Ovary (tissue), 9 donors: ENCODE measurements around the gene FBRS. TPM values are rescaled to one million over a fixed set of nuclear protein-coding genes. Genes with fewer than 3 reads are reported as not detected.

Source experiments
- DNase-seq, 5 donors: peaks; one replicate each; pipeline ENCODE4 v3.0.0-alpha.2; 2019 to 2020
- H3K27ac ChIP-seq, 2 donors: fragments of 200-600 bp; one replicate each; pipeline versions ENCODE4 v1.5.1 to v1.8.0; 2019 to 2022
- H3K27me3 ChIP-seq: fragments of 200-600 bp; one replicate; pipeline ENCODE4 v1.8.0; 2022
- H3K36me3 ChIP-seq: fragments of 200-600 bp; sonication (generic); one replicate; pipeline ENCODE4 v1.5.1; 2019
- H3K4me1 ChIP-seq: one replicate; pipeline ENCODE4 v1.8.1; 2013; ENCODE audit warnings: mild to moderate bottlenecking, moderate library complexity; ENCODE audit not compliant: insufficient read depth
- H3K4me3 ChIP-seq: fragments of 200-600 bp; sonication (generic); one replicate; pipeline ENCODE4 v1.5.1; 2017
- H3K9me3 ChIP-seq, 2 donors: fragments of 200-600 bp in 1 of 2; sonication (generic) in 1 of 2; one replicate each; pipeline versions ENCODE4 v1.5.1 to v1.8.1; 2013 to 2019; ENCODE audit warnings: mild to moderate bottlenecking in 1 of 2, moderate library complexity in 1 of 2
- EP300 ChIP-seq: sonication (generic); formaldehyde crosslinking; IDR thresholded peaks from one replicate; pipeline ENCODE4 v1.6.1; 2017; ENCODE audit warnings: antibody characterized with exemption
- POLR2A ChIP-seq: fragments of 450-650 bp; IDR thresholded peaks from one replicate; pipeline ENCODE4 v1.6.1; 2017; ENCODE audit warnings: antibody characterized with exemption, mild to moderate bottlenecking, moderate library complexity
- WGBS, 3 donors: extraction: QIAGEN DNeasy Blood & Tissue Kit in 1 of 3; methylation state at CpG; one replicate each; pipeline versions ENCODE4 v1.1.5 to v1.1.7; 2013 to 2017; 5-methylcytosine and 5-hydroxymethylcytosine counted together
- intact Hi-C, 4 donors: fragments of 100-400 bp; cut with DNase I; formaldehyde crosslinking; loops; one replicate each; pipeline versions ENCODE4 v1.11.0 to v1.15.1; 2022 to 2023
- polyA plus RNA-seq, 2 donors: library from polyadenylated mRNA; stranded (reverse); fragments of 200-250 nt in 1 of 2; fragments of 350-450 nt in 1 of 2; fragmentation: Illumina TruSeq in 1 of 2; extraction: RNeasy Lipid Tissue Mini Kit (QIAGEN cat#74804) in 1 of 2; gene quantifications; one replicate each; pipeline ENCODE4 v1.2.3, GENCODE V29; 2013 to 2014
- total RNA-seq, 7 donors: library from RNA; depleted of rRNA in 2 of 7; stranded (reverse); fragments of >200 nt in 2 of 7; fragmentation: NEBNext Ultra II Directional in 3 of 7; extraction: Animal tissue kit (Norgen Biotek cat#: 25700) in 3 of 7; gene quantifications; one replicate each; pipeline versions ENCODE4 v1.1.0 to v1.2.4, GENCODE V29; 2016 to 2023
- TF ChIP-seq, protein P1 (sequence below), 3 donors: fragments of 450-650 bp in 2 of 3; fragments of 200-600 bp in 1 of 3; IDR thresholded peaks; one replicate each; pipeline versions ENCODE4 v1.5.1 to v1.8.0; 2016 to 2022; ENCODE audit warnings: antibody characterized with exemption in 3 of 3, mild to moderate bottlenecking in 1 of 3
- donor health status: DM: no; HTN: no; CAD: no; lungs with moderate emphysema.
- donor health status: DM: no; HTN: no; CAD: no.
- donor health status: Bipolar disorder and iron deficiency.
- donor health status: DM: yes; HTN: yes; CAD: no.
- donor health status: DM: no; HTN: no; CAD: no.
- donor health status: DM: yes; HTN: yes; CAD: no.

Gene FBRS
- total and polyA plus RNA-seq, 9 donors, result 15.6 to 75.6 (median 56.2) TPM

DNA sequence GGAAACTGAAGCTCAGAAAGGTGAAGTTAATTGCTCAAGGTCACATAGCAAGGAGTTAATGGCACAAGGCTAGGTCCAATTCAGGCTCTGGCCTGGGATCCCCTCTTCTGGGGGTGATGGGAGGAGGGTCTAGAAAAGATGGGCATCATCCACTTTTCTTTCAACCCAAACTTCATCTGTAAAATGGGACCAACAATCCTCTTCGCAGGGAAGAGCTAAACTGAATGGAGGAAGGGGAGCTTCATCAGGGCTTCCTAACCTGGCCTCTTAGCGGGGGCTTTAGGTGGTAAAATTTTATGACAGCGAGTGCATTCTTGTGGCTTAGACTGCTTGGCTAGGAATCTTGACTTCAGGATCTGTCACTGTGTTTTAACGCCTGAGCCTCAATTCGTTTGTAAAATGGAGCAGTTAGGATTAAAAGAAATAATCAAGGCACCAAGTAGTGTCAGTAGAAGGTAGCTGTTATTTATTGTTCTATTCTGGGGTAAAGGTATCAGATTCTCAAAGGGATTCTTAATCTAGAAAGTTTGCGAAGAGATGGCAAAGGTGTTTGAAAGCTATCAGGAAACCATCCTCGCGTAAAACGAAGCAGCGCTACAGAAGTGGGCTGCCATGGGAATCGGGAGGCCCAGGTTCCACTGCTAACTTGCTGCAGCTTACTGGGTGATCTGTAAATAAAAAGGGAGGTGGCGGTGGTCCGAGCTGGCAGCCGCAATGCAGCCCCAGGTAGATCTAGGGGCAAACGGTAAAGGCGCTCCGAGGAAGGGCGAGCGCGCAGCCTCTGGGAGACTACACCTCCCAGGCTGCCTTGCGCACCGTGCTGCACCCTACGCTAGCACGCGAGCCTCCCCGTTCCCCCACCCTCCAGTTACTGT lies 39.3 kb downstream of the FBRS start:
- no peak for DNase-seq
- WGBS, 3 donors, result 7 to 8% (median 8%) methylated on average over 26 of the region's 26 CpGs
- Histone ChIP-seq H3K36me3 (no peaks in the 10 kb centered on the region), H3K9me3 (no peaks in the 10 kb centered on the region), H3K4me3 (peak overlapping the region; percentile 73), H3K27me3 (no peaks in the 10 kb centered on the region), H3K27ac (peak overlapping the region; percentile 97 to 99), H3K4me1 (peaks cover 5% of the 10 kb centered on the region)
- TF ChIP-seq, protein P1, sequence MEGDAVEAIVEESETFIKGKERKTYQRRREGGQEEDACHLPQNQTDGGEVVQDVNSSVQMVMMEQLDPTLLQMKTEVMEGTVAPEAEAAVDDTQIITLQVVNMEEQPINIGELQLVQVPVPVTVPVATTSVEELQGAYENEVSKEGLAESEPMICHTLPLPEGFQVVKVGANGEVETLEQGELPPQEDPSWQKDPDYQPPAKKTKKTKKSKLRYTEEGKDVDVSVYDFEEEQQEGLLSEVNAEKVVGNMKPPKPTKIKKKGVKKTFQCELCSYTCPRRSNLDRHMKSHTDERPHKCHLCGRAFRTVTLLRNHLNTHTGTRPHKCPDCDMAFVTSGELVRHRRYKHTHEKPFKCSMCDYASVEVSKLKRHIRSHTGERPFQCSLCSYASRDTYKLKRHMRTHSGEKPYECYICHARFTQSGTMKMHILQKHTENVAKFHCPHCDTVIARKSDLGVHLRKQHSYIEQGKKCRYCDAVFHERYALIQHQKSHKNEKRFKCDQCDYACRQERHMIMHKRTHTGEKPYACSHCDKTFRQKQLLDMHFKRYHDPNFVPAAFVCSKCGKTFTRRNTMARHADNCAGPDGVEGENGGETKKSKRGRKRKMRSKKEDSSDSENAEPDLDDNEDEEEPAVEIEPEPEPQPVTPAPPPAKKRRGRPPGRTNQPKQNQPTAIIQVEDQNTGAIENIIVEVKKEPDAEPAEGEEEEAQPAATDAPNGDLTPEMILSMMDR (IDR thresholded peaks at IDR 0.05), result no peak
- TF ChIP-seq EP300, result no peak
- TF ChIP-seq POLR2A, result no peak
- intact Hi-C loops, result loop anchor here in 2 of 4 donors (5.0 kb wide), 2 partner anchors 35 to 40 kb away; partner anchors contain the start of gene FBRS (in 1 of the 2)

- peak overlapping the region; percentile 73 for H3K4me3 ChIP-seq
- peaks cover 5% of the 10 kb centered on the region for H3K4me1 ChIP-seq
- peak; percentile 44 for TF ChIP-seq EP300
- TF ChIP-seq, protein P1 (IDR thresholded peaks at IDR 0.05), result no peak
- TF ChIP-seq POLR2A, result peak; percentile 69
- no peaks in the 10 kb centered on the region for H3K9me3 ChIP-seq
- peak; percentile 99 for DNase-seq
- no peaks in the 10 kb centered on the region for H3K27me3 ChIP-seq
- H3K36me3 ChIP-seq, result no peaks in the 10 kb centered on the region
- intact Hi-C loops, result loop anchor here in 2 of 4 donors (5.0 kb wide), 2 partner anchors 36 to 41 kb away; partner anchors contain the start of gene FBRS (in 1 of the 2)
- peak overlapping the region; percentile 97 to 99 for H3K27ac ChIP-seq
- WGBS, 3 donors, result 0% methylated on average over 51 to 76 of the region's 76 CpGs
Observed at GRCh38 chr16:30698139-30698815, 40.0 kb downstream of the FBRS start.

DNA sequence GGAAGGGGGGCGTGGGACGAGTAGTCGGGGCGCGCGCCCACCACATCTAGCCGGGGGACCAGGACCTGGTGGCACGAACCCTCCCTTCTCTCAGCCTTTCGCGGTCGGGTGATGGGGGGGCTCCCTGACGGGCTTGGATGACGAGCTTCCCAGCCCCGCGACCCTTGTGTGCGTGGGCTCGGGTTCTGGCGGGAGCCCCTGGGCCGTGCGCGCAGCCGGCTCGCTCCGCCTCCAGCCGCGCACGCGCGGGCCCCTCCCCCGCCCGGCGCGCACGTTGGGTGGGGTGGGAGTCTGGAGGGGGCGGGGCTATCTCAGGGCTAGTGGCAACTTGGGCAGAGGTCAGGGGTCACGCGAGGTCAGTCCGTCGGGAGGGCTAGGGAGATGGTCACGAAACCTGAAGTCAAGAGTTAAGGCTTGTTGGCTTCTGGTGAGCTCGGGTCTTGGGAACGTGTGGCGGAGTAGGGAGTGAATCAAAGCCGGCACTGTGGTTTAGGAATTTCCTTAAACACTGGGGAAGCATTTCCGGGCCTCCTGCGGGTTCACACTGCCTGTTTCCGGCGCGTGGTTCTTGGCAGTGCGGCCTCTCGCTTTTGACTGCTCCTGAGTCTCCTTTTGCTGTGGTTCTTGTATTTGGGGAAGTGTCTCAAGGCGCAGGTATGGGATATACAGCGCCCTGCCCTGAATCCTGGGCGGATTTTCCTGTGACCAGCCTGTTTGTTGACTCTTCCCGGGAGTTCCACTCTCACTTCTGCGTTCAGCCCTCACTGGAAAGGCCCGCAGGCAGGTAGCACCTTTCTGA lies 40.8 kb downstream of the FBRS start, which contains the start of gene SRCAP:
Gene SRCAP, plus strand, starts transcription at position 356 of the 799 bp plus-strand sequence. CDS start 1,654 bp downstream, outside the sequence.
- DNase-seq, result peak; percentile 87 to 93 (median 92)
- H3K27me3 ChIP-seq, result no peaks in the 10 kb centered on the region
- H3K4me3 ChIP-seq, result peak within 1 kb of the TSS; percentile 73
- intact Hi-C loops, result loop anchor here in 2 of 4 donors (5.0 kb wide), 2 partner anchors 37 to 42 kb away; partner anchors contain the start of gene FBRS (in 1 of the 2)
- peaks cover 5% of the 10 kb centered on the region for H3K4me1 ChIP-seq
- H3K9me3 ChIP-seq, result no peaks in the 10 kb centered on the region
- H3K27ac ChIP-seq, result peak within 1 kb of the TSS; percentile 97 to 99
- H3K36me3 ChIP-seq, result no peaks in the 10 kb centered on the region
- TF ChIP-seq POLR2A (peak; percentile 70), EP300 (no peak)
- WGBS, 3 donors, result 0 to 1% (median 1%) methylated on average over 36 to 57 of the region's 57 CpGs

DNA sequence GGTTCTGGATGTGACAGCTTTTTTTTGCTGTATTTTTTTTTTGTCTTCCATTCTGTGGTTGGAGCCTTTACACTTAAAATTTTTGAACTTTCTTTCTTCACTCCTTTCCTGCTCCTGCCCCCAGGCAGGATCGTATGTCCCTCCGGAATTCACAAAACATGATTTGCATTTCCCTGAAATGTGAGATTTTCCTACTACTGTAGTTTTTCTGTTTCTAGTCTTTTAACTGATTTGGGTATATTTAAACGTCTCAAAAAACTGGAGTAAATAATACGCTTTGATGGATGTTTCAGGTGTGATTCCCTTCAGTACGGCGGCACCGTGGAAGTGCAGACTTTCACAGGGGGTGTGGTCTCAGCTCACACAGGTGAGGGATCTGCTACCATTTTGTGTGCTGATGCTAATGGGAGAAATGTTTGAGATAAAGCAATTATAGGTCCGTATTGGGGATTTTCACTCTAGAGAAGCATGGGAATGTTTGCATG lies 41.4 kb downstream of the FBRS start:
- DNase-seq, result no peak
- peak overlapping the region; percentile 73 for H3K4me3 ChIP-seq
- 27 to 34% (median 28%) methylated on average over 8 of the region's 8 CpGs for WGBS, 3 donors
- intact Hi-C loops, result loop anchor here in 2 of 4 donors (5.0 kb wide), 3 partner anchors 37 to 127 kb away; partner anchors contain the start of genes FBRS (in 1 of the 2) and ZNF688 (in 1 of the 2)
- no peaks in the 10 kb centered on the region for H3K36me3 ChIP-seq
- TF ChIP-seq, protein P1 (IDR thresholded peaks at IDR 0.05), result no peak
- no peak for TF ChIP-seq EP300
- TF ChIP-seq POLR2A, result no peak
- H3K27ac ChIP-seq, result peak overlapping the region in 1 of 2 donors; percentile 97
- H3K9me3 ChIP-seq, result no peaks in the 10 kb centered on the region
- no peaks in the 10 kb centered on the region for H3K27me3 ChIP-seq
- peaks cover 5% of the 10 kb centered on the region for H3K4me1 ChIP-seq
